HEK293T (cell line): ENCODE data around the gene CARD11.
"Not testable (repeated sequence)": the region's sequence is repeated elsewhere in the genome, so short reads cannot be mapped to it uniquely, and the experiment has no call there.

Source experiments
- CTCF ChIA-PET: fragments of 350-600 bp; formaldehyde crosslinking; extraction: SDS; loops from one replicate; lab custom pipeline; 2021; ENCODE audit warnings: antibody characterized with exemption, inconsistent platforms; lab: Yijun Ruan, JAX
- POLR2A ChIA-PET: fragments of 350-600 bp; formaldehyde crosslinking; extraction: SDS; loops from one replicate; lab custom pipeline; 2020; ENCODE audit warnings: antibody characterized with exemption, inconsistent platforms; lab: Yijun Ruan, JAX
- DNase-seq: peaks from one replicate; pipeline ENCODE4 v3.0.0; 2012; ENCODE audit warnings: mixed read lengths; ENCODE audit errors: extremely low spot score
- ARNT ChIP-seq: fragments of 450-650 bp; IDR thresholded peaks from 2 replicates; pipeline ENCODE4 v1.6.1; 2017; ENCODE audit warnings: mild to moderate bottlenecking
- BHLHE40 ChIP-seq: fragments of 450-650 bp; IDR thresholded peaks from 2 replicates; pipeline ENCODE4 v1.6.1; 2016; ENCODE audit warnings: mild to moderate bottlenecking, moderate library complexity, borderline replicate concordance
- CTBP1 ChIP-seq: fragments of 450-650 bp; IDR thresholded peaks from 2 replicates; pipeline ENCODE4 v1.6.1; 2016; ENCODE audit warnings: borderline replicate concordance
- ELF4 ChIP-seq: fragments of 450-650 bp; IDR thresholded peaks from 2 replicates; pipeline ENCODE4 v1.6.1; 2017; ENCODE audit warnings: antibody characterized with exemption
- FOXA1 ChIP-seq: fragments of 450-650 bp; IDR thresholded peaks from 2 replicates; pipeline ENCODE4 v1.6.1; 2016; ENCODE audit warnings: mild to moderate bottlenecking
- FOXK2 ChIP-seq: fragments of 450-650 bp; IDR thresholded peaks from 2 replicates; pipeline ENCODE4 v1.6.1; 2016; ENCODE audit warnings: mild to moderate bottlenecking
- FOXM1 ChIP-seq: fragments of 450-650 bp; IDR thresholded peaks from 2 replicates; pipeline ENCODE4 v1.6.1; 2017; ENCODE audit warnings: mild to moderate bottlenecking, borderline replicate concordance
- HDGF ChIP-seq: fragments of 450-650 bp; IDR thresholded peaks from 2 replicates; pipeline ENCODE4 v1.6.1; 2017; ENCODE audit warnings: antibody characterized with exemption, borderline replicate concordance
- L3MBTL2 ChIP-seq: fragments of 450-650 bp; conservative IDR thresholded peaks from 2 replicates; pipeline ENCODE4 v1.6.1; 2016; ENCODE audit warnings: mild to moderate bottlenecking
- LEF1 ChIP-seq: fragments of 450-650 bp; IDR thresholded peaks from 2 replicates; pipeline ENCODE4 v1.6.1; 2017; ENCODE audit warnings: mild to moderate bottlenecking, borderline replicate concordance
- NFRKB ChIP-seq: fragments of 450-650 bp; IDR thresholded peaks from 2 replicates; pipeline ENCODE4 v1.6.1; 2016; ENCODE audit warnings: mild to moderate bottlenecking, moderate library complexity
- PKNOX1 ChIP-seq: fragments of 450-650 bp; IDR thresholded peaks from 2 replicates; pipeline ENCODE4 v1.6.1; 2016
- SP1 ChIP-seq: fragments of 450-650 bp; IDR thresholded peaks from 2 replicates; pipeline ENCODE4 v1.6.1; 2017
- SUZ12 ChIP-seq: fragments of 450-650 bp; IDR thresholded peaks from 2 replicates; pipeline ENCODE4 v1.6.1; 2016; ENCODE audit warnings: mild to moderate bottlenecking
- TARDBP ChIP-seq: fragments of 450-650 bp; IDR thresholded peaks from 2 replicates; pipeline ENCODE4 v1.6.1; 2016
- ZNF384 ChIP-seq: fragments of 450-650 bp; IDR thresholded peaks from 2 replicates; pipeline ENCODE4 v1.6.1; 2016

CARD11 gene

GRCh38 chr7:3029138-3029537, 14.5 kb downstream of the CARD11 start:
- TF ChIP-seq NFRKB, result no peak
- TF ChIP-seq CTBP1, result no peak
- no peak for TF ChIP-seq BHLHE40
- TF ChIP-seq FOXK2, result no peak
- no peak for TF ChIP-seq ARNT
- no peak for TF ChIP-seq HDGF
- no peak for TF ChIP-seq FOXM1
- no peak for TF ChIP-seq LEF1
- no peak for TF ChIP-seq FOXA1
- TF ChIP-seq L3MBTL2, result no peak
- no peak for TF ChIP-seq ELF4
- TF ChIP-seq TARDBP, result no peak
- no peak for TF ChIP-seq SUZ12
- no peak for TF ChIP-seq ZNF384
- no peak for TF ChIP-seq SP1
- no peak for TF ChIP-seq PKNOX1
- DNase-seq, result no peak
- ChIA-PET POLR2A (no interaction called here), CTCF (no interaction called here)

- ChIA-PET CTCF (no interaction called here), POLR2A (no interaction called here)
- no peak for DNase-seq
- TF ChIP-seq PKNOX1 (no peak), CTBP1 (no peak), FOXK2 (no peak), FOXM1 (no peak), SUZ12 (no peak), TARDBP (no peak), BHLHE40 (no peak), LEF1 (no peak), ARNT (no peak), HDGF (no peak), NFRKB (no peak), FOXA1 (no peak), SP1 (no peak), ELF4 (no peak), L3MBTL2 (no peak)
Measured at GRCh38 chr7:3028758-3029093, 14.9 kb downstream of the CARD11 start.

GRCh38 chr7:3028071-3028757, 15.5 kb downstream of the CARD11 start:
- no peak for DNase-seq
- TF ChIP-seq L3MBTL2, result no peak
- TF ChIP-seq SUZ12, result no peak
- no peak for TF ChIP-seq FOXM1

GRCh38 chr7:3027005-3027845, 16.4 kb downstream of the CARD11 start:
- ChIA-PET POLR2A (no interaction called here), CTCF (no interaction called here)
- DNase-seq, result no peak
- TF ChIP-seq SP1 (no peak), BHLHE40 (no peak), HDGF (no peak), TARDBP (no peak), FOXM1 (no peak), ARNT (no peak), NFRKB (no peak), PKNOX1 (no peak), LEF1 (no peak), SUZ12 (no peak), ELF4 (no peak)

More at GRCh38 chr7:3028071-3028757, 15.5 kb downstream of the CARD11 start:
- ChIA-PET POLR2A (no interaction called here), CTCF (interaction anchor here (0.7 kb wide), 1 partner anchor 139 kb away, joined by 5 read pairs; no protein-coding TSS in a partner anchor)

GRCh38 chr7:3025616-3026015, 18.1 kb downstream of the CARD11 start:
- TF ChIP-seq L3MBTL2 (no peak), FOXA1 (no peak), FOXK2 (no peak), ELF4 (no peak), SUZ12 (no peak), CTBP1 (no peak), FOXM1 (no peak), ARNT (no peak)
- POLR2A ChIA-PET, result no interaction called here
- DNase-seq, result no peak
- CTCF ChIA-PET, result no interaction called here

- CTCF ChIA-PET, result no interaction called here
- no peak for DNase-seq
- no peak for TF ChIP-seq PKNOX1
- TF ChIP-seq FOXA1, result no peak
- TF ChIP-seq FOXM1, result no peak
- TF ChIP-seq ZNF384, result no peak
- no peak for TF ChIP-seq BHLHE40
- POLR2A ChIA-PET, result no interaction called here
Measured at GRCh38 chr7:3021825-3022224, 21.8 kb downstream of the CARD11 start.

- DNase-seq, CTCF ChIA-PET, POLR2A ChIA-PET: not testable (repeated sequence)
Measured at GRCh38 chr7:3021224-3021623, 22.4 kb downstream of the CARD11 start.
